Measurements from ENCODE around the gene ZBTB2. TPM values are rescaled to one million over a fixed set of nuclear protein-coding genes. Genes with fewer than 3 reads are reported as not detected.

Gene ZBTB2
- polyA plus RNA-seq, 1 of the 3 experiments (the other 2 are of a cell fraction): 6.7 TPM

DNA sequence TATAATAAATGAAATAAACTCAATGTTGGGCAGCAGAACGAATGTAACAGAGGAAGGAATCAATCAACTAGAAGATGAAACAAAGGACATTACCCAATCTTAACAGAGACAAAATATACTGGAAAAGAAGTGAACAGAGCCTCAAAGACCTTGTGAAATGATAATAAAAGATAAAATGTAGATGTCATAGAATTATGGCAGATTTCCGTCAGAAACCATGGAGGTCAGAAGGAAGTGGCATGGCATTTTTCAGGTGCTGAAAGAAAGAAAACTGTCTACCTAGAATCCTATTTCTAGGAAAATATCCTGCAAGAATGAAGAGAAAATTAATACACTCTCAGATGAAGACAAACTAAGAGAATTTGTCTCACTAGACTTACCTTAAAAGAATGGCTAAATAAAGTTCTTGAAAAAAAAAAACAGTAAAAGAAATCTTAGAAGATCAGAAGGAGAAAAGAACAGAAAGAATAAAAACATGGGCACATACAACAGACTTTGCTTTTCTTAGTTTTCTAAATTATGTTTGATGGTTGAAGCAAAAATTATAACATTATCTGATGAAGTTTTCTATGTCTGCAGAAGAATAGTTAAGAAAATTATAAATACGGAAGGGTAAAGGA lies 23.4 kb upstream of the ZBTB2 start (continued):
- TF ChIP-seq NRF1 (IDR thresholded peaks at IDR 0.05; ENCODE audit: low read depth, low read length): no peak

DNA sequence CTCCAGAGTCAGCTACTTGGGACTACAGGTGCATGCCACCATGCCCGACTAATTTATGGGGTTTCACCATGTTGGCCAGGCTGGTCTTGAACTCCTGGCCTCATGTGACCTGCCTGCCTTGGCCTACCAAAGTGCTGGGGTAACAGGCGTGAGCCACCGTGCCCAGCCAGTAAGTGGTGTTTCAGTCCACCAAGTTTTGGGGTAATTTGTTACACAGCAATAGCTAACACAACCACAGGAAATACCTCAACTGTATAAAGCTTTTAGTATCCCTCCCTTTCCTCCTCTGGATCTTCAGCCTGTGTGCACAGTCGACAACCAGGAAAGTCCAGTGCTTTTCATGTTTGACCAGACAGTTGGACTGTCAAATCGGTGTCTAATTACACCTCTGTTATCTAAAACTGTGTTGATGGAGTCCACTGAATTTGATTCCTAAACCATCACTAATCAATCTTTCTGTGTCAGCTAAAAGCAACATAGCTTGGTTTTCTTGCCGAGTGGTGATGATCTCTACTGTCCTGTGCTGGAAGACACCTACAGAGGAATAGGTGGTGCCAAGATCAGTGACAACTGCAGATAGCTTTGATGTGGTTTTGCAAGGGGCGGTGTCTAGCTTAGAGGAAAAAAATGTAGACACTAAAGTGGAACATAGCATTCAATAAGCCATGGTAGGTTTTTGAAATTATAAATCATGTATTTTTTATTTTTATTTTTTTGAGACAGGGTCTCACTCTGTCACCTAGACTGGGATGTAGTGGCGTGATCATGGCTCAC lies 22.2 kb upstream of the ZBTB2 start:
- WGBS (ENCODE audit: low lambda C conversion rate): 96% methylated on average over 8 of the region's 8 CpGs
- Histone ChIP-seq H3K9ac (no peak overlapping the region), H3K79me2 (ENCODE audit: insufficient read depth) (peaks cover 21% of the 10 kb centered on the region; the same call in 1 of the 2 replicates), H2AFZ (ENCODE audit: low read depth) (no peak overlapping the region), H3K27me3 (ENCODE audit: insufficient read depth) (no peaks in the 10 kb centered on the region), H3K4me1 (ENCODE audit: control insufficient read depth in 1 of 2, insufficient read depth in 2 of 2, low read depth in 1 of 2, low read length in 1 of 2) (no peaks in the 10 kb centered on the region), H3K4me3 (ENCODE audit: low read depth in 2 of 2, low read length in 1 of 2) (no peak overlapping the region; a peak in 1 of 4 replicates), H4K20me1 (ENCODE audit: insufficient read depth) (no peaks in the 10 kb centered on the region), H3K9me2 (no peaks in the 10 kb centered on the region), H3K9me3 (no peaks in the 10 kb centered on the region; the same call in 1 of the 2 replicates), H3F3A (replicated peaks; ENCODE audit: insufficient read depth) (peaks cover 49% of the 10 kb centered on the region), H3K27ac (ENCODE audit: low read depth in 2 of 2, low read length in 1 of 2) (no peak overlapping the region), H3K36me3 (replicated peaks in 1 of 2; ENCODE audit: control insufficient read depth in 1 of 2, insufficient read depth in 2 of 2, low read length in 1 of 2) (peaks cover 48 to 79% of the 10 kb centered on the region in 2 experiments), H3K4me2 (no peak overlapping the region)
- POLR2A ChIA-PET: no interaction called here
- CTCF ChIA-PET: interaction anchor here (0.8 to 1.2 kb wide), 2 partner anchors 31 to 62 kb away, joined by 3 to 4 read pairs; no protein-coding TSS in a partner anchor
- TF ChIP-seq RXRA (IDR thresholded peaks at IDR 0.05; ENCODE audit: borderline replicate concordance, low read depth) (no peak), SIN3A (IDR thresholded peaks at IDR 0.05; ENCODE audit: borderline replicate concordance, low read depth, low read length) (no peak), EP300 (IDR thresholded peaks at IDR 0.05; ENCODE audit: borderline replicate concordance in 1 of 2, low read depth in 1 of 2, low read length in 1 of 2) (no peak), NRF1 (IDR thresholded peaks at IDR 0.05; ENCODE audit: low read depth, low read length) (no peak), TEAD4 (IDR thresholded peaks at IDR 0.05; ENCODE audit: borderline replicate concordance, insufficient read depth) (no peak), RAD21 (IDR thresholded peaks at IDR 0.05; ENCODE audit: low read length) (no peak), TAF1 (IDR thresholded peaks at IDR 0.05; ENCODE audit: borderline replicate concordance, low read depth, low read length) (no peak), MEF2A (IDR thresholded peaks at IDR 0.05; ENCODE audit: borderline replicate concordance, low read depth) (no peak), TCF12 (IDR thresholded peaks at IDR 0.05) (no peak), SMC3 (IDR thresholded peaks at IDR 0.05; ENCODE audit: low read depth, low read length) (no peak), JUND (IDR thresholded peaks at IDR 0.05) (no peak), FOSL2 (IDR thresholded peaks at IDR 0.05; ENCODE audit: borderline replicate concordance, low read depth) (no peak)
- TF ChIP-seq, protein P1, sequence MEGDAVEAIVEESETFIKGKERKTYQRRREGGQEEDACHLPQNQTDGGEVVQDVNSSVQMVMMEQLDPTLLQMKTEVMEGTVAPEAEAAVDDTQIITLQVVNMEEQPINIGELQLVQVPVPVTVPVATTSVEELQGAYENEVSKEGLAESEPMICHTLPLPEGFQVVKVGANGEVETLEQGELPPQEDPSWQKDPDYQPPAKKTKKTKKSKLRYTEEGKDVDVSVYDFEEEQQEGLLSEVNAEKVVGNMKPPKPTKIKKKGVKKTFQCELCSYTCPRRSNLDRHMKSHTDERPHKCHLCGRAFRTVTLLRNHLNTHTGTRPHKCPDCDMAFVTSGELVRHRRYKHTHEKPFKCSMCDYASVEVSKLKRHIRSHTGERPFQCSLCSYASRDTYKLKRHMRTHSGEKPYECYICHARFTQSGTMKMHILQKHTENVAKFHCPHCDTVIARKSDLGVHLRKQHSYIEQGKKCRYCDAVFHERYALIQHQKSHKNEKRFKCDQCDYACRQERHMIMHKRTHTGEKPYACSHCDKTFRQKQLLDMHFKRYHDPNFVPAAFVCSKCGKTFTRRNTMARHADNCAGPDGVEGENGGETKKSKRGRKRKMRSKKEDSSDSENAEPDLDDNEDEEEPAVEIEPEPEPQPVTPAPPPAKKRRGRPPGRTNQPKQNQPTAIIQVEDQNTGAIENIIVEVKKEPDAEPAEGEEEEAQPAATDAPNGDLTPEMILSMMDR (IDR thresholded peaks at IDR 0.05): no peak
- TF ChIP-seq, protein P2, sequence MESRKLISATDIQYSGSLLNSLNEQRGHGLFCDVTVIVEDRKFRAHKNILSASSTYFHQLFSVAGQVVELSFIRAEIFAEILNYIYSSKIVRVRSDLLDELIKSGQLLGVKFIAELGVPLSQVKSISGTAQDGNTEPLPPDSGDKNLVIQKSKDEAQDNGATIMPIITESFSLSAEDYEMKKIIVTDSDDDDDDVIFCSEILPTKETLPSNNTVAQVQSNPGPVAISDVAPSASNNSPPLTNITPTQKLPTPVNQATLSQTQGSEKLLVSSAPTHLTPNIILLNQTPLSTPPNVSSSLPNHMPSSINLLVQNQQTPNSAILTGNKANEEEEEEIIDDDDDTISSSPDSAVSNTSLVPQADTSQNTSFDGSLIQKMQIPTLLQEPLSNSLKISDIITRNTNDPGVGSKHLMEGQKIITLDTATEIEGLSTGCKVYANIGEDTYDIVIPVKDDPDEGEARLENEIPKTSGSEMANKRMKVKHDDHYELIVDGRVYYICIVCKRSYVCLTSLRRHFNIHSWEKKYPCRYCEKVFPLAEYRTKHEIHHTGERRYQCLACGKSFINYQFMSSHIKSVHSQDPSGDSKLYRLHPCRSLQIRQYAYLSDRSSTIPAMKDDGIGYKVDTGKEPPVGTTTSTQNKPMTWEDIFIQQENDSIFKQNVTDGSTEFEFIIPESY (IDR thresholded peaks at IDR 0.05; ENCODE audit: borderline replicate concordance, low read depth): no peak
- TF ChIP-seq, protein P3, sequence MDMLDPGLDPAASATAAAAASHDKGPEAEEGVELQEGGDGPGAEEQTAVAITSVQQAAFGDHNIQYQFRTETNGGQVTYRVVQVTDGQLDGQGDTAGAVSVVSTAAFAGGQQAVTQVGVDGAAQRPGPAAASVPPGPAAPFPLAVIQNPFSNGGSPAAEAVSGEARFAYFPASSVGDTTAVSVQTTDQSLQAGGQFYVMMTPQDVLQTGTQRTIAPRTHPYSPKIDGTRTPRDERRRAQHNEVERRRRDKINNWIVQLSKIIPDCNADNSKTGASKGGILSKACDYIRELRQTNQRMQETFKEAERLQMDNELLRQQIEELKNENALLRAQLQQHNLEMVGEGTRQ (IDR thresholded peaks at IDR 0.05; ENCODE audit: borderline replicate concordance, low read depth, low read length): no peak
- TF ChIP-seq, protein P4, sequence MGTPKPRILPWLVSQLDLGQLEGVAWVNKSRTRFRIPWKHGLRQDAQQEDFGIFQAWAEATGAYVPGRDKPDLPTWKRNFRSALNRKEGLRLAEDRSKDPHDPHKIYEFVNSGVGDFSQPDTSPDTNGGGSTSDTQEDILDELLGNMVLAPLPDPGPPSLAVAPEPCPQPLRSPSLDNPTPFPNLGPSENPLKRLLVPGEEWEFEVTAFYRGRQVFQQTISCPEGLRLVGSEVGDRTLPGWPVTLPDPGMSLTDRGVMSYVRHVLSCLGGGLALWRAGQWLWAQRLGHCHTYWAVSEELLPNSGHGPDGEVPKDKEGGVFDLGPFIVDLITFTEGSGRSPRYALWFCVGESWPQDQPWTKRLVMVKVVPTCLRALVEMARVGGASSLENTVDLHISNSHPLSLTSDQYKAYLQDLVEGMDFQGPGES (IDR thresholded peaks at IDR 0.05; ENCODE audit: low read depth, low read length): no peak
- DNase-seq: no peak

All from SK-N-SH (cell line).